ENCODE data around the gene RDH13. TPM values are rescaled to one million over a fixed set of nuclear protein-coding genes. Genes with fewer than 3 reads are reported as not detected.
"Not testable (repeated sequence)": the region's sequence is repeated elsewhere in the genome, so short reads cannot be mapped to it uniquely, and the experiment has no call there.

The RDH13 gene
- total RNA-seq, 4 donors from 2014 or later, result 93.2 to 146 (median 134) TPM

DNA sequence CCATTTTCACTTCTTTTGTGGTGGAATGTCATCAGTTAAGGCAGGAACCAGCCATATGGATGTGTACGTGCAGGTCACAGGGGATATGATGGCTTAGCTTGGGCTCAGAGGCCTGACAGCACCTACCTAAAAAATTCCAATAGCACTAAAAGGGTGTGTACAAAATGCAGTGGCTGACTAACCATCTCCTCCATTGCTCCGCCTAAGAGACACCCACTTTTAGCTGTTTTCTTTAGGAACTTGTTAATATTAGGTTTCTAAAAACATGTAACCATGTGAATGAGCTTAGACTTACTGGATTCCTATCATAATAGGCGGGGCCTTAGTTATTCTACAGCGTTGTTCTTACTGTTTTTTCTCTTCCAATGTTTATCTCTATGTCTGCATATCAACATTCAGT is 50.6 kb downstream of the RDH13 start:
- H3K4me3 ChIP-seq (ENCODE audit: low read depth, poor library complexity, severe bottlenecking), result no peak overlapping the region
- WGBS, 2 donors, result 76% methylated on average over 4 of the region's 4 CpGs
- DNase-seq (ENCODE audit: low spot score in 2 of 2), result no peak
- intact Hi-C loops (cut with DNase I; ENCODE audit: low total_unique reads), result no loop called here
- TF ChIP-seq, protein P1, sequence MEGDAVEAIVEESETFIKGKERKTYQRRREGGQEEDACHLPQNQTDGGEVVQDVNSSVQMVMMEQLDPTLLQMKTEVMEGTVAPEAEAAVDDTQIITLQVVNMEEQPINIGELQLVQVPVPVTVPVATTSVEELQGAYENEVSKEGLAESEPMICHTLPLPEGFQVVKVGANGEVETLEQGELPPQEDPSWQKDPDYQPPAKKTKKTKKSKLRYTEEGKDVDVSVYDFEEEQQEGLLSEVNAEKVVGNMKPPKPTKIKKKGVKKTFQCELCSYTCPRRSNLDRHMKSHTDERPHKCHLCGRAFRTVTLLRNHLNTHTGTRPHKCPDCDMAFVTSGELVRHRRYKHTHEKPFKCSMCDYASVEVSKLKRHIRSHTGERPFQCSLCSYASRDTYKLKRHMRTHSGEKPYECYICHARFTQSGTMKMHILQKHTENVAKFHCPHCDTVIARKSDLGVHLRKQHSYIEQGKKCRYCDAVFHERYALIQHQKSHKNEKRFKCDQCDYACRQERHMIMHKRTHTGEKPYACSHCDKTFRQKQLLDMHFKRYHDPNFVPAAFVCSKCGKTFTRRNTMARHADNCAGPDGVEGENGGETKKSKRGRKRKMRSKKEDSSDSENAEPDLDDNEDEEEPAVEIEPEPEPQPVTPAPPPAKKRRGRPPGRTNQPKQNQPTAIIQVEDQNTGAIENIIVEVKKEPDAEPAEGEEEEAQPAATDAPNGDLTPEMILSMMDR (IDR thresholded peaks at IDR 0.05), result no peak
- TF ChIP-seq POLR2A (IDR thresholded peaks at IDR 0.05), result no peak

DNA sequence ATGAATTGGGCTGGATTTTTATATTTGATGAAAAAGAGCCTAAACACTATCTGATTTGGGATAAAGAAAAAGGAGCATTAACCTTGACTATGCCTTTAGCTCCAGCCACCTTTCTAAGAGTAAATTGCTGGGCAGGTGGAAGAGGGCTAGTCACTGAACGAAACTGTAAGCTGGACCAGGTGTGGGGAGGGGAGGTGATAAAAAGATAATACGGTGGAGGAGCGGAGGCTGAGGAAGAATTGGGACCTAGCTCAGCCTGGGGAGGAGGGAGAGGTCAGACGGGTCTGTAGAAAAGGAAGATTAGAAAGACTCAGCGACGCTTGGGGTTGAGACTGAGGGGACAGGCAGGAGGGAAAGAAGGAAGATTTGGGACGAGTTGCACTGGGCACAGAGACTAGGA is 52.4 kb downstream of the RDH13 start:
- H3K4me3 ChIP-seq (ENCODE audit: low read depth, poor library complexity, severe bottlenecking); intact Hi-C loops (cut with DNase I; ENCODE audit: low total_unique reads); DNase-seq (ENCODE audit: low spot score in 2 of 2): not testable (repeated sequence)
- WGBS, 2 donors, result 63 to 77% methylated on average over 7 of the region's 7 CpGs

DNA sequence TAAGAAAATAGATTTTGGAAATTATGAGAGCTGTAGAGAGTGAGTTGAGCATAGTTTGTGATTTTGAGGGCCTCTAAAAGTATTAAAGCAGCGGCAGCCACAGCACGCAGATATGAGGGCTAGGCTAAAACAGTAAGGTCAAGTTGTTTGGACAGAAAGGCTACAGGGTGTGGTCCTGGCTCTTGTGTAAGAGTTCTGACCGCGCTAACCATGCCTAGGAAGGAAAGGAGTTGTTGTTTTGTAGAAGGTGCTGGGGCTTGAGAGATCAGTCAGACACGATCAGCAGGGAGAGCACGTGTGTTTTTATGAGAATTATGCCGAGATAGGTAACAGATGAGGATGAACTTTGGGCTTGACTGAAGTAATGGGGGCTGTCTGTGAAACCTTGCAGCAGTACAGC is 54.2 kb downstream of the RDH13 start:
- DNase-seq (ENCODE audit: low spot score in 2 of 2); H3K4me3 ChIP-seq (ENCODE audit: low read depth, poor library complexity, severe bottlenecking); intact Hi-C loops (cut with DNase I; ENCODE audit: low total_unique reads): not testable (repeated sequence)
- 80 to 84% methylated on average over 7 of the region's 7 CpGs for WGBS, 2 donors

DNA sequence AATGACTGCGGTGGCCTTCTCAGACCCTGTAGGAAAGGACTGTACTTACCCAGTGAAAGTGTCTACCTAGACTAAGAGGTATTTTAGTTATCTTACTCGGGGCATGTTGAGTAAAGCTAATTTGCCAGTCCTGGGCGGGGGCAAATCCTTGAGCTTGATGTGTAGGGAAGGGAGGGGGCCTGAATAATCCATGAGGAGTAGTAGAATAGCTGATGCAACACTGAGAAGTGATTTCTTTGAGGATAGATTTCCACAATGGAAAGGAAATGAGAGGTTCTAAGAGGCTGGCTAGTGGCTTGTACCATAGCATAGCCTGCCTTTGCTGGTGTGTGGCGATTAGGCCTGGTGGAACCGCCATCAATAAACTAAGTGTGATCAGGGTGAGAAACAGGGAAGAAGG is 54.8 kb downstream of the RDH13 start:
- intact Hi-C loops (cut with DNase I; ENCODE audit: low total_unique reads), result not testable (repeated sequence)
- WGBS, 2 donors, result 53 to 76% methylated on average over 3 to 5 of the region's 5 CpGs

DNA sequence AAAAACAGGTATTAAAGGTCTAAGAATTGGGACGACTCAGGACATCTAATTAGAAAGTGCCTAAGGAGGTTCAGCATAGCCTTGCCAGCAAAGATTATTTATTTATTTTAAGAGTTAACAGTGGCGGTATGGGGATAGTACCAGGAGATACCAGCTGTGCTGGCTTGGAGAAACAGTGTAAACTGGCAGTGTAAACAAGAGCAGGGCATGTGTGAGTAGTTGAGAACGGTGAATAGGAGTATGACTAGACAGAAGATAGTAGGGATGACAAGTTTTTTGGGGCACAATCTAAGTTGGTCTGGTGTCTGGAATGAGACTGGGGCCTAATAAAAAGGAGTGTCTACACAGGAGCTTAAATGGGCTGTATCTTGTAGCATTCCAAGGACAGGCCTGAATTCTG is 55.4 kb downstream of the RDH13 start:
- H3K4me3 ChIP-seq (ENCODE audit: low read depth, poor library complexity, severe bottlenecking); DNase-seq (ENCODE audit: low spot score in 2 of 2); intact Hi-C loops (cut with DNase I; ENCODE audit: low total_unique reads): not testable (repeated sequence)
- 63 to 64% methylated on average over 2 to 3 of the region's 3 CpGs for WGBS, 2 donors

More for the DNA sequence above, 54.8 kb downstream of the RDH13 start:
- H3K4me3 ChIP-seq (ENCODE audit: low read depth, poor library complexity, severe bottlenecking); DNase-seq (ENCODE audit: low spot score in 2 of 2): not testable (repeated sequence)

DNA sequence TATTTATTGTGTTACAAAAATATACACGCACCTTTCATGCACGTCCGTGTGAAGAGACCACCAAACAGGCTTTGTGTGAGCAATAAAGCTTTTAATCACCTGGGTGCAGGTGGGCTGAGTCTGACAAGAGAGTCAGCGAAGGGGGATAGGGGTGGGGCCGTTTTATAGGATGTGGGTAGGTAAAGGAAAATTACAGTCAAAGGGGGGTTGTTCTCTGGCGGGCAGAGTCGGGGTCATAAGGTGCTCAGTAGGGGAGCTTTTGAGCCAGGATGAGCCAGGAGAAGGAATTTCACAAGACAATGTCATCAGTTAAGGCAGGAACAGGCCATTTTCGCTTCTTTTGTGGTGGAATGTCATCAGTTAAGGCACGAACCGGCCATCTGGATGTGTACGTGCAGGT is 56.2 kb downstream of the RDH13 start:
- H3K4me3 ChIP-seq (ENCODE audit: low read depth, poor library complexity, severe bottlenecking); DNase-seq (ENCODE audit: low spot score in 2 of 2); intact Hi-C loops (cut with DNase I; ENCODE audit: low total_unique reads): not testable (repeated sequence)
- WGBS, 2 donors, result 55 to 62% methylated on average over 11 of the region's 11 CpGs

DNA sequence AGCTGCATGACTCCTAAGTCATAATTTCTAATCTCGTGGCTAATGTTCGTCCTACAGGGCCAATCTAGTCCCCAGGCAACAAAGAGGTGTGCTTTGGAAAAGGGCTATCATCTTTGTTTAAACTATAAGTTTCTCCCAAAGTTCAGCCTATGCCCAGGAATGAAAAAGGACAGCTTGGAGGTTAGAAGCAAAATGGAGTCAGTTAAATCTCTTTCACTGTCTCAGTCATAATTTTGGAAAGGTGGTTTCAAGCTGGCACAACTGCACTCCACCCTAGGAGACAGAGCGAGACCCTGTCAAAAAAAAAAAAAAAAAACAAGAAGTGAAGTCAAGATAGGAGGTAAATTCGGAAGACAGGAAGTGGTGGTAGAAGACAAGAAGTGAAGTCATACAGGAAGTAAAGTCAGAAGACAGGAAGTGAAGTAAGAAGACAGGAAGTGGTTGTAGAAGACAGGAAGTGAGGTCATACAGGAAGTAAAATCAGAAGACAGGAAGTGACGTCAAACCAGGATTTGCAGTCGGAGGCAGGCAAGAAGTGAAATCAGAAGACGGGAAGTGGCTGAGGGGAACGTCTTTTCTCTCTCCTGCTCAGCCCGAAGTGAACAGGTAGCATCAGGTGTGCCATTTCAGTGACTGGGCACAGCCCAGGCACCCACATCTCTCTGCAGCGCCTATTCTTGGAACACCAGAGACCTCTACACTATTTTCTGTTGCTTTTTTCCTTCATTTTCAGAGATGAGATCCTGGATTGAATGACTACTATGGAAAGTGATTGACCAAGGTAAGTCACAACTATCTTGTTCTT is 57.1 kb downstream of the RDH13 start:
- TF ChIP-seq, protein P1 (IDR thresholded peaks at IDR 0.05), result no peak
- no peak for TF ChIP-seq POLR2A (IDR thresholded peaks at IDR 0.05)
- DNase-seq (ENCODE audit: low spot score in 2 of 2), result peak in 1 of 2 donors; percentile 17
- 51 to 60% methylated on average over 10 of the region's 10 CpGs for WGBS, 2 donors
- H3K4me3 ChIP-seq (ENCODE audit: low read depth, poor library complexity, severe bottlenecking), result no peak overlapping the region
- intact Hi-C loops (cut with DNase I; ENCODE audit: low total_unique reads), result no loop called here

DNA sequence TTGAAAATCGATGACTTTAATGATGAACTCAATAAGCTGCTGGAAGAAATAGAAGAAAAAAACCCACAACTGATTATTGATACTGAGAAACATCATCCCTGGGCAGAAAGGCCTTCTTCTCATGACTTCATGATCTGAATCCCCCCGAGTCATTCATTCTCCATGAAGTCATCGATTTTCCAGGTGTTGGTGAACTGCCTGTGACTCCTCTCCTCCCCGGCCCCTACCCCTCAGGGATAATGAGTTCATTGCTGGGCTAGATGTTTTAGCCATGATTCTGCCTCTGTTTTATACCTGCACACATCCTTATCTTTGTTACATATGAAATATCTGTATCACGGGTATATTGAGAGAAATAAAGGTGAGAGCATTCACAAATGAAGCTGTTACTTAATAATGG is 62.2 kb downstream of the RDH13 start:
- no peak overlapping the region for H3K4me3 ChIP-seq (ENCODE audit: low read depth, poor library complexity, severe bottlenecking)
- TF ChIP-seq, protein P1 (IDR thresholded peaks at IDR 0.05), result no peak
- TF ChIP-seq POLR2A (IDR thresholded peaks at IDR 0.05), result no peak
- intact Hi-C loops (cut with DNase I; ENCODE audit: low total_unique reads), result no loop called here
- WGBS, 2 donors, result 35 to 57% methylated on average over 5 of the region's 5 CpGs
- no peak for DNase-seq (ENCODE audit: low spot score in 2 of 2)

DNA sequence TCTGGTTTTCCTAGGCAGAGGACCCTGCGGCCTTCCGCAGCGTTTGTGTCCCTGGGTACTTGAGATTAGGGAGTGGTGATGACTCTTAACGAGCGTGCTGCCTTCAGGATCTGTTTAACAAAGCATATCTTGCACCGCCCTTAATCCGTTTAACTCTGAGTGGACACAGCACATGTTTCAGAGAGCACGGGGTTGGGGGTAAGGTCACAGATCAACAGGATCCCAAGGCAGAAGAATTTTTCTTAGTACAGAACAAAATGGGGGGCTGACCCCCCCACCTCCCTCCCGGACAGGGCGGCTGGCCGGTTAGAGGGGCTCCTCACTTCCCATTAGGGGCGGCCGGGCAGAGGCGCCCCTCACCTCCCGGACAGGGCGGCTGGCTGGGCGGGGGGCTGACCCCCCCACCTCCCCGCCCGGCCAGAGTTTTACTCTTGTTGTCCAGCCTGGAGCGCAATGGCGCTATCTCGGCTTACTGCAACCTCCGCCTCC is 64.2 kb downstream of the RDH13 start:
- intact Hi-C loops (cut with DNase I; ENCODE audit: low total_unique reads); DNase-seq (ENCODE audit: low spot score in 2 of 2); H3K4me3 ChIP-seq (ENCODE audit: low read depth, poor library complexity, severe bottlenecking): not testable (repeated sequence)
- 62 to 71% methylated on average over 8 to 16 of the region's 23 CpGs for WGBS, 2 donors

All from lower leg skin (tissue), 4 donors.